ENCODE measurements around the gene TPSB2. TPM values are rescaled to one million over a fixed set of nuclear protein-coding genes. Genes with fewer than 3 reads are reported as not detected.

TPSB2 gene
- total and polyA plus RNA-seq, 9 of the 15 experiments (the other 6 are each of a cell fraction or from before 2014, with no cell fraction given), result 0.18 TPM; not detected in 8

GRCh38 chr16:1188432-1189189 is 41.4 kb downstream of the TPSB2 start (continued):
- TF ChIP-seq AFF1 (IDR thresholded peaks at IDR 0.05; ENCODE audit: low read depth in 1 of 2, partially characterized antibody in 2 of 2) (peak in 1 of 2 experiments; percentile 66), FOXK2 (conservative IDR thresholded peaks at IDR 0.05 in 1 of 2, IDR thresholded peaks at IDR 0.05 in 1 of 2; ENCODE audit: low read depth in 2 of 2) (no peak), ZNF12 (CRISPR knock-in tag; IDR thresholded peaks at IDR 0.05) (no peak), MCM7 (IDR thresholded peaks at IDR 0.05) (no peak), CBFB (CRISPR knock-in tag; IDR thresholded peaks at IDR 0.05) (no peak), RBM17 (IDR thresholded peaks at IDR 0.05; ENCODE audit: borderline replicate concordance, low read depth, low read length) (no peak), NONO (IDR thresholded peaks at IDR 0.05; ENCODE audit: low read depth in 2 of 2, low read length in 1 of 2) (no peak), E2F1 (CRISPR knock-in tag; IDR thresholded peaks at IDR 0.05) (no peak), SLC30A9 (CRISPR knock-in tag; IDR thresholded peaks at IDR 0.05) (no peak), TAF15 (IDR thresholded peaks at IDR 0.05; ENCODE audit: low read depth, low read length) (no peak), JUNB (CRISPR knock-in tag; conservative IDR thresholded peaks at IDR 0.05) (no peak), IRF1 (CRISPR knock-in tag; IDR thresholded peaks at IDR 0.05; ENCODE audit: borderline replicate concordance) (no peak), ELK1 (CRISPR knock-in tag; IDR thresholded peaks at IDR 0.05) (no peak), ZBTB34 (CRISPR knock-in tag; IDR thresholded peaks at IDR 0.05) (no peak), GTF2E2 (tag; IDR thresholded peaks at IDR 0.05) (no peak), FOS (IDR thresholded peaks at IDR 0.05; ENCODE audit: extremely low read depth, insufficient read length) (no peak)

All from K562 (cell line).